DND-41 (cell line): ENCODE data around the gene ARHGEF2.

ENCODE experiments used
- CTCF ChIP-seq: IDR thresholded peaks from 2 replicates; pipeline ENCODE4 v1.5.1; 2012; ENCODE audit warnings: borderline replicate concordance, low read length, moderate library complexity, mild to moderate bottlenecking; ENCODE audit not compliant: poor library complexity, severe bottlenecking; ENCODE audit errors: extremely low read depth
- EZH2 ChIP-seq: IDR thresholded peaks from 3 replicates; pipeline ENCODE4 v1.6.1; 2012; ENCODE audit warnings: borderline replicate concordance, low read depth, mild to moderate bottlenecking, moderate library complexity, low read length, inconsistent platforms; ENCODE audit not compliant: severe bottlenecking

- TF ChIP-seq CTCF (no peak), EZH2 (no peak)
Observed at GRCh38 chr1:155976913-155977689, 1.2 kb downstream of the ARHGEF2 start.
